ENCODE measurements around the gene GYG1.

DNA sequence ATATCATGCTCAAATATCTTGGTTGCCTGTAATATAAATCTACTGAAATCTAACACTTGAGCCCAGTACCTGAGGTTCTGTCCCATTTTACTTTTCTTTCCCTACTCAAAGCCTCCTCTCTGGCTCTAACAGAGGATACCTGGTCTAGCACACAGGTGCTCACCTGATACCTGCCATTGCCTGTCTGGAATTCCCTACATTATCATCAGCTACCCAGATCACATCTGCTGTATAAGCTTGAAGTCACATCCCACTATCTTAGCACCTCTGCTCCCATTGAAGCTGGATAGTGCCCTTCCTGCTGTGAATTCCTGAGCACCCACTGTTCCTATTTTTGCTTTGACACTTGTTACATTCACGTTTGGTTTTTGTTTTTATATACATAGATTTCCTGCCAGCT is 30.5 kb downstream of the GYG1 start:
- TF ChIP-seq, protein P1, sequence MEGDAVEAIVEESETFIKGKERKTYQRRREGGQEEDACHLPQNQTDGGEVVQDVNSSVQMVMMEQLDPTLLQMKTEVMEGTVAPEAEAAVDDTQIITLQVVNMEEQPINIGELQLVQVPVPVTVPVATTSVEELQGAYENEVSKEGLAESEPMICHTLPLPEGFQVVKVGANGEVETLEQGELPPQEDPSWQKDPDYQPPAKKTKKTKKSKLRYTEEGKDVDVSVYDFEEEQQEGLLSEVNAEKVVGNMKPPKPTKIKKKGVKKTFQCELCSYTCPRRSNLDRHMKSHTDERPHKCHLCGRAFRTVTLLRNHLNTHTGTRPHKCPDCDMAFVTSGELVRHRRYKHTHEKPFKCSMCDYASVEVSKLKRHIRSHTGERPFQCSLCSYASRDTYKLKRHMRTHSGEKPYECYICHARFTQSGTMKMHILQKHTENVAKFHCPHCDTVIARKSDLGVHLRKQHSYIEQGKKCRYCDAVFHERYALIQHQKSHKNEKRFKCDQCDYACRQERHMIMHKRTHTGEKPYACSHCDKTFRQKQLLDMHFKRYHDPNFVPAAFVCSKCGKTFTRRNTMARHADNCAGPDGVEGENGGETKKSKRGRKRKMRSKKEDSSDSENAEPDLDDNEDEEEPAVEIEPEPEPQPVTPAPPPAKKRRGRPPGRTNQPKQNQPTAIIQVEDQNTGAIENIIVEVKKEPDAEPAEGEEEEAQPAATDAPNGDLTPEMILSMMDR (IDR thresholded peaks at IDR 0.05), result no peak
- no peak for TF ChIP-seq POLR2A (IDR thresholded peaks at IDR 0.05; ENCODE audit: low read length)
- TF ChIP-seq, protein P2, sequence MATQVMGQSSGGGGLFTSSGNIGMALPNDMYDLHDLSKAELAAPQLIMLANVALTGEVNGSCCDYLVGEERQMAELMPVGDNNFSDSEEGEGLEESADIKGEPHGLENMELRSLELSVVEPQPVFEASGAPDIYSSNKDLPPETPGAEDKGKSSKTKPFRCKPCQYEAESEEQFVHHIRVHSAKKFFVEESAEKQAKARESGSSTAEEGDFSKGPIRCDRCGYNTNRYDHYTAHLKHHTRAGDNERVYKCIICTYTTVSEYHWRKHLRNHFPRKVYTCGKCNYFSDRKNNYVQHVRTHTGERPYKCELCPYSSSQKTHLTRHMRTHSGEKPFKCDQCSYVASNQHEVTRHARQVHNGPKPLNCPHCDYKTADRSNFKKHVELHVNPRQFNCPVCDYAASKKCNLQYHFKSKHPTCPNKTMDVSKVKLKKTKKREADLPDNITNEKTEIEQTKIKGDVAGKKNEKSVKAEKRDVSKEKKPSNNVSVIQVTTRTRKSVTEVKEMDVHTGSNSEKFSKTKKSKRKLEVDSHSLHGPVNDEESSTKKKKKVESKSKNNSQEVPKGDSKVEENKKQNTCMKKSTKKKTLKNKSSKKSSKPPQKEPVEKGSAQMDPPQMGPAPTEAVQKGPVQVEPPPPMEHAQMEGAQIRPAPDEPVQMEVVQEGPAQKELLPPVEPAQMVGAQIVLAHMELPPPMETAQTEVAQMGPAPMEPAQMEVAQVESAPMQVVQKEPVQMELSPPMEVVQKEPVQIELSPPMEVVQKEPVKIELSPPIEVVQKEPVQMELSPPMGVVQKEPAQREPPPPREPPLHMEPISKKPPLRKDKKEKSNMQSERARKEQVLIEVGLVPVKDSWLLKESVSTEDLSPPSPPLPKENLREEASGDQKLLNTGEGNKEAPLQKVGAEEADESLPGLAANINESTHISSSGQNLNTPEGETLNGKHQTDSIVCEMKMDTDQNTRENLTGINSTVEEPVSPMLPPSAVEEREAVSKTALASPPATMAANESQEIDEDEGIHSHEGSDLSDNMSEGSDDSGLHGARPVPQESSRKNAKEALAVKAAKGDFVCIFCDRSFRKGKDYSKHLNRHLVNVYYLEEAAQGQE (IDR thresholded peaks at IDR 0.05), result no peak
- TF ChIP-seq ESRRA (IDR thresholded peaks at IDR 0.05; ENCODE audit: borderline replicate concordance, low read length), result no peak
- no peak for TF ChIP-seq RAD21 (conservative IDR thresholded peaks at IDR 0.05 in 1 of 2, IDR thresholded peaks at IDR 0.05 in 1 of 2)
- no peak for TF ChIP-seq CHD4 (IDR thresholded peaks at IDR 0.05; ENCODE audit: borderline replicate concordance)
- TF ChIP-seq TP53 (CRISPR knock-in tag; IDR thresholded peaks at IDR 0.05), result no peak
- TF ChIP-seq, protein P3, sequence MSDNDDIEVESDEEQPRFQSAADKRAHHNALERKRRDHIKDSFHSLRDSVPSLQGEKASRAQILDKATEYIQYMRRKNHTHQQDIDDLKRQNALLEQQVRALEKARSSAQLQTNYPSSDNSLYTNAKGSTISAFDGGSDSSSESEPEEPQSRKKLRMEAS (IDR thresholded peaks at IDR 0.05), result no peak
